ENCODE data around the gene C4orf54. TPM values are rescaled to one million over a fixed set of nuclear protein-coding genes. Genes with fewer than 3 reads are reported as not detected.
A peak's percentile ranks its signal among the peaks of the same experiment; 100 is the strongest.

The C4orf54 gene
- total RNA-seq, result 1 to 10 TPM in 2 of 4 donors, under 1 TPM in 2; 0.68 to 10.0 (median 1.4) TPM
- 2.2 TPM for polyA plus RNA-seq
- long read RNA-seq, donor 1, result 0 reads
- long read RNA-seq, donor 2, result 0 reads
- long read RNA-seq, donor 3, partial matches to known transcripts, result 0 of 2 reads
- long read RNA-seq, donor 3, other reads (novel, unspliced or antisense), result 2 of 2 reads
- long read RNA-seq, donor 4, result 0 reads

DNA sequence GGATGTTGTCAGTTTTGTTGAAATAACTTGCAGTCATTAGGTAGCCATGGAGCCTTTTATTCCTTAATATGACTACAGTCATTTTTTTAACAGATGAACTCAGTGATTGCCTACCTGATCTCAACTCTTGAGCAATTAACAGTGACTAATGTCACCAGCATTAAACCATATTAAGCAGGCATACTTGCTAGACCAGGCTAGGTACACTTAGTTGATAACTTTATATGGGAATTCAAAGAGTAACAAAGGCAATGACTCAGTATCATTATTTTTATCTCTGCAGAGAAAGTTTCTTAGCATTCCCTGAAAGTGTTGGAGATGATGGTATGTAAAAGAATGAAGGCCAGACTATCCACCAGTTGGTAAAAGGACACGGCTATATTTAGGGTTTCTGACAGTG lies at the start of gene C4orf54:
C4orf54 (minus strand) TSS at position 31 of the 400 bp plus-strand sequence. CDS start 3,180 bp downstream, outside the sequence.
- peaks cover 3% of the 10 kb centered on the region for H3K4me1 ChIP-seq (ENCODE audit: control insufficient read depth, insufficient read depth, low read length)
- intact Hi-C loops (cut with DNase I), result no loop called here
- no peak within 1 kb of the TSS for H3K4me3 ChIP-seq (ENCODE audit: low read length)
- DNase-seq, result no peak
- H3K27ac ChIP-seq (ENCODE audit: low read length), result peak within 1 kb of the TSS; percentile 84
- 58% methylated on average over 1 of the region's 1 CpG for WGBS
- ATAC-seq, result peak in 1 of 2 donors; percentile 38
- no peaks in the 10 kb centered on the region for H3K9me3 ChIP-seq (ENCODE audit: control insufficient read depth, low read length)
- H3K27me3 ChIP-seq (ENCODE audit: control insufficient read depth, insufficient read depth), result no peaks in the 10 kb centered on the region

DNA sequence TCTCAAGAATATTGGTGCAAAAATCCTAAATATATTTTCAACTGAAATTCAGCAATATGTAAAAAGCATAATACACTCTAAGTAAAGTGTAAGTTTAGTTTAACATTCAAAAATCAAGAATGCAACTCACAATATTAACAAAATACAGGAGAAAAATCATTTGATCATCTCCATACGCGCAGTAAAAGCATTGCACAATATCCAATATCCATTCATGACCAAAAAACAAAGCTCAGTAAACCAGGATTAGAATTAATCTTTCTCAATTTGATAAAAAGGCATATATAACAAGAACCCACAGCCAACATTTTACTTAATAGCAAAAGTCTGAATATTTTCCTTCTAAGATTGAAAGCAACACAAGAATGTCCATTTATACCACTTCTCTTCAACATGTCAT lies 48.3 kb upstream of the C4orf54 start:
- no peak overlapping the region for H3K27ac ChIP-seq (ENCODE audit: low read length)
- ATAC-seq (no peak), DNase-seq (no peak)
- 99% methylated on average over 2 of the region's 2 CpGs for WGBS
- no peaks in the 10 kb centered on the region for H3K27me3 ChIP-seq (ENCODE audit: control insufficient read depth, insufficient read depth)
- no peaks in the 10 kb centered on the region for H3K9me3 ChIP-seq (ENCODE audit: control insufficient read depth, low read length)
- no peak overlapping the region for H3K4me3 ChIP-seq (ENCODE audit: low read length)
- H3K4me1 ChIP-seq (ENCODE audit: control insufficient read depth, insufficient read depth, low read length), result no peaks in the 10 kb centered on the region
- intact Hi-C loops (cut with DNase I), result no loop called here

DNA sequence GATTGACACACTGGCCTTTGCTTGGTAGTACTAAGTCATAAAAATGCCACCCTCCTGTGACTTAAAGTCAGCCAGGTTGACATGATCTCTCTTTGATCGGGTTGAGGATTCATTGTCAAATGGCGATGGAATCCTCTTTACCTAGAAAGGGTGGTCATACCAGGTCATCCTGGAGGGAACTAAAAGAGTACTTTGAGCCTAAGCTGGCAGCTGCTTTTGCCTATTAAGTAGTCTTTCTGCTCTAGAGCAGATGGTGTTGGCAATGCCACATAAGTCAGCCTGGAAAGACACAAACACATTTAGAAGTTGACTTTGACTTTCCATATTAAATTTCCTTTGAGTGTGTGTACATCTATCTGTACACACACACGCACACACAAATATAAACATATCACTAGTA lies 39.2 kb upstream of the C4orf54 start:
- H3K27ac ChIP-seq (ENCODE audit: low read length), result no peak overlapping the region
- WGBS, result 90% methylated on average over 3 of the region's 3 CpGs
- H3K4me3 ChIP-seq (ENCODE audit: low read length), result no peak overlapping the region
- ATAC-seq (no peak), DNase-seq (no peak)
- H3K9me3 ChIP-seq (ENCODE audit: control insufficient read depth, low read length), result no peaks in the 10 kb centered on the region
- intact Hi-C loops (cut with DNase I), result no loop called here
- no peaks in the 10 kb centered on the region for H3K27me3 ChIP-seq (ENCODE audit: control insufficient read depth, insufficient read depth)
- H3K4me1 ChIP-seq (ENCODE audit: control insufficient read depth, insufficient read depth, low read length), result no peaks in the 10 kb centered on the region

DNA sequence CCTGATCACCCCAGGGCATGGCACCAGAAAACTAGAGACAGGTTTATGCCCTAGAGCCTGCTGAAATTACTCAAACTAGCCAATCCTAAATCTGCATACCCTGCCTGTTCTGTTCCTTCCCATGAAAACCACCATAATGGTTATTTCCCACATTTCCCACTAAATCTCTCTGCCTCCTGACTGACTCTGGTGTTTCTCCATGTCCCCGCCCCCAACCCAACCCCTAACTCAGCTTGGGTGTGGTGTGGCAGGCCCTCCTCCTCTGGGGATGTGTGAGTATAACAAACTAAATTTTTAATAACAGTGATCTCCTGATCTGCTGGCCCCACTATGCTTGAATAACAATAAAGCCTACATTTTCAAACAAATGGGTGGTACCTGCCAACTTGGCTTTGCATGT lies 35.5 kb upstream of the C4orf54 start:
- WGBS, result 74% methylated on average over 1 of the region's 1 CpG
- intact Hi-C loops (cut with DNase I), result no loop called here
- no peaks in the 10 kb centered on the region for H3K4me1 ChIP-seq (ENCODE audit: control insufficient read depth, insufficient read depth, low read length)
- ATAC-seq (no peak), DNase-seq (no peak)
- H3K27ac ChIP-seq (ENCODE audit: low read length), result no peak overlapping the region
- H3K27me3 ChIP-seq (ENCODE audit: control insufficient read depth, insufficient read depth), result no peaks in the 10 kb centered on the region
- H3K9me3 ChIP-seq (ENCODE audit: control insufficient read depth, low read length), result no peaks in the 10 kb centered on the region
- H3K4me3 ChIP-seq (ENCODE audit: low read length), result no peak overlapping the region

DNA sequence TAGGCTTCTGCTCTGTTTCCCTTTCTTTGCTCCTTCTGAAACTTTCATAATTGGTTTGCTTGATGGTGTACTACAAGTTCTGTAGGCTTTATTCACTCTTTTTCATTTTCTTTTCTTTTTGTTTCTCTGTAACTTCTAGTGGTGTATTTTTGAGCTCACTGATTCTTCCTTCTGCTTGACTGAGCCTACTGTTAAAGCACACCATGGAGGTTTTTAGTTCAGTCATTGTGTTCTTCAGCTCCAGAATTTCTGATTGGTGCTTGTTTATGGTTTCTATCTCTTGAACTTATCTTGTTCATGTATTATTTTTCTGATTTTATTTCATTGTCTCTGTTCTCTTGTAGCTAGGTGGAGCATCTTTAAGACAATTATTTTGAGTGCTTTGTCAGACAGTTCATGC lies 33.4 kb upstream of the C4orf54 start:
- no peak overlapping the region for H3K4me3 ChIP-seq (ENCODE audit: low read length)
- peaks cover 1% of the 10 kb centered on the region for H3K4me1 ChIP-seq (ENCODE audit: control insufficient read depth, insufficient read depth, low read length)
- H3K9me3 ChIP-seq (ENCODE audit: control insufficient read depth, low read length), result no peaks in the 10 kb centered on the region
- no peak overlapping the region for H3K27ac ChIP-seq (ENCODE audit: low read length)
- H3K27me3 ChIP-seq (ENCODE audit: control insufficient read depth, insufficient read depth), result no peaks in the 10 kb centered on the region
- DNase-seq (no peak), ATAC-seq (no peak)
- intact Hi-C loops (cut with DNase I), result no loop called here

GRCh38 chr4:99690472-99690871 lies 32.8 kb upstream of the C4orf54 start:
- intact Hi-C loops (cut with DNase I), result no loop called here
- no peaks in the 10 kb centered on the region for H3K27me3 ChIP-seq (ENCODE audit: control insufficient read depth, insufficient read depth)
- no peaks in the 10 kb centered on the region for H3K9me3 ChIP-seq (ENCODE audit: control insufficient read depth, low read length)
- peaks cover 1% of the 10 kb centered on the region for H3K4me1 ChIP-seq (ENCODE audit: control insufficient read depth, insufficient read depth, low read length)
- ATAC-seq (no peak), DNase-seq (no peak)
- no peak overlapping the region for H3K4me3 ChIP-seq (ENCODE audit: low read length)
- no peak overlapping the region for H3K27ac ChIP-seq (ENCODE audit: low read length)

DNA sequence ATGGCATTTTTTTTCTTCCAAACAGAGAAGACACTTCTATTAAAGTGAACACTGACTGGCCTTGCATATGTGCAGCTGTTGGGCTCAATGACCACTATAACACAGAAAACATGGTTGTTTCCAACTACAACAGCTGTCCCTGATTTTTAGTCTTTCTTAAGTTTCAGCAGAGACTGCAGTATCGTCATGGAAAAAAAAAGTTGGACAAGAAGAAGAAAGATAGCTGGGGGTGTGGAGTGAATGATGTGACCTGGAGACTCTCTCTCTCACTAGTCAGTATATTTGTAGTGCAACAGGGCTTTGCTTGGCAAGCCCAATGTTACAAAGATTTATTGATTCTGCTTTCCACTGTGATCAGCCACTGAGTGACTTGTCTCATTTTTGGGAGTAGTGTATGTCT lies 29.5 kb upstream of the C4orf54 start:
- Histone ChIP-seq H3K4me3 (ENCODE audit: low read length) (no peak overlapping the region), H3K27me3 (ENCODE audit: control insufficient read depth, insufficient read depth) (no peaks in the 10 kb centered on the region), H3K27ac (ENCODE audit: low read length) (no peak overlapping the region), H3K4me1 (ENCODE audit: control insufficient read depth, insufficient read depth, low read length) (peaks cover 1% of the 10 kb centered on the region), H3K9me3 (ENCODE audit: control insufficient read depth, low read length) (no peaks in the 10 kb centered on the region)
- intact Hi-C loops (cut with DNase I), result no loop called here
- WGBS, result 26% methylated on average over 1 of the region's 1 CpG
- ATAC-seq, result peak; percentile 41 to 76
- no peak for DNase-seq

GRCh38 chr4:99685234-99685633 lies 27.6 kb upstream of the C4orf54 start:
- intact Hi-C loops (cut with DNase I), result no loop called here
- no peaks in the 10 kb centered on the region for H3K27me3 ChIP-seq (ENCODE audit: control insufficient read depth, insufficient read depth)
- H3K4me3 ChIP-seq (ENCODE audit: low read length), result no peak overlapping the region
- H3K9me3 ChIP-seq (ENCODE audit: control insufficient read depth, low read length), result no peaks in the 10 kb centered on the region
- no peak overlapping the region for H3K27ac ChIP-seq (ENCODE audit: low read length)
- WGBS, result 89% methylated on average over 2 of the region's 2 CpGs
- peaks cover 1% of the 10 kb centered on the region for H3K4me1 ChIP-seq (ENCODE audit: control insufficient read depth, insufficient read depth, low read length)
- ATAC-seq (no peak), DNase-seq (no peak)

DNA sequence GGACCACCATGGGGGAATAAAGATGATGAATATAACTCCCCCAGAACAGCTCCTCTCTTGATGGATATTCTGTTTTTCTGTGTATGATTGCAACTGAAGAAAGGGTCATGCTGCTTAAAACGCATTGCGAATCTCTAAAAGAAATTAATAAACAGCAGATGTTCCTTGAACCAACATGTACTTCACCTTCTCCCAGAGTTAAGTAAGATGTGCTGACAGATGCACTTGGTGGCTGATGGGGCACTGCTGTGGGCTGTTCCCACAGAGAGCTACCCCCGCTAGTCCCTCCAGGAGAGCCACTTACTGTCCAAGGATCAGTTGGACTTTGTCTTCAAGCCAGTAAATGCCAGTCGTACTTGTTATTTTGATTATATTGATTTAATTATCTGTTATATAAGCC lies 26.3 kb upstream of the C4orf54 start:
- H3K27ac ChIP-seq (ENCODE audit: low read length), result no peak overlapping the region
- no peaks in the 10 kb centered on the region for H3K9me3 ChIP-seq (ENCODE audit: control insufficient read depth, low read length)
- DNase-seq, result no peak
- no peak for ATAC-seq
- WGBS, result 34% methylated on average over 4 of the region's 4 CpGs
- peaks cover 1% of the 10 kb centered on the region for H3K4me1 ChIP-seq (ENCODE audit: control insufficient read depth, insufficient read depth, low read length)
- no peaks in the 10 kb centered on the region for H3K27me3 ChIP-seq (ENCODE audit: control insufficient read depth, insufficient read depth)
- intact Hi-C loops (cut with DNase I), result no loop called here
- no peak overlapping the region for H3K4me3 ChIP-seq (ENCODE audit: low read length)

DNA sequence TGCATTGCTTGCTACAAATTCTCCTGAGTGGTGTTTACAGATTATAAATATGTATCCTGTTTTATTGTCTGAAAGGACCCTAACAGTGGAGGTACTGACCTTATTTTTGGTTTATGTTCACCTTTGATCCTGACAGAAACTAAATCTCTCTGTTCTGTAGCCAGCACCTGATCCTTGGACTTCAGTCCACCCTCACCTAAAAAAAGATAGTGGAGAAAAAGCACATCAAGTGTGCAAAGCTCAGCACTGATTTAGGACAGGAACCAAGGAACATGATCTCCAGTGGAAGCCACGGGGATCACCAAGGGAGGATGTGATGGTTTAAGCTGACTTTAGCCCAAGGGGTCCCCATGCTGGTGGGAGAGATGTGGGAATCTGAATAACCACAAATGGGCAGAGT lies 22.3 kb upstream of the C4orf54 start:
- Histone ChIP-seq H3K27me3 (ENCODE audit: control insufficient read depth, insufficient read depth) (no peaks in the 10 kb centered on the region), H3K9me3 (ENCODE audit: control insufficient read depth, low read length) (no peaks in the 10 kb centered on the region), H3K4me3 (ENCODE audit: low read length) (no peak overlapping the region), H3K27ac (ENCODE audit: low read length) (peak overlapping the region; percentile 72), H3K4me1 (ENCODE audit: control insufficient read depth, insufficient read depth, low read length) (no peaks in the 10 kb centered on the region)
- intact Hi-C loops (cut with DNase I), result loop anchor here in 1 of 4 donors (10.0 kb wide), 1 partner anchor 45 kb away; no protein-coding TSS in a partner anchor
- no peak for ATAC-seq
- no peak for DNase-seq
- WGBS, result 53% methylated on average over 1 of the region's 1 CpG

- ATAC-seq, result peak; percentile 92 to 97
- intact Hi-C loops (cut with DNase I), result loop anchor here in 1 of 4 donors (10.0 kb wide), 1 partner anchor 46 kb away; no protein-coding TSS in a partner anchor
Observed at GRCh38 chr4:99679204-99679603, 21.6 kb upstream of the C4orf54 start.

GRCh38 chr4:99677161-99677560 lies 19.5 kb upstream of the C4orf54 start:
- no peaks in the 10 kb centered on the region for H3K4me1 ChIP-seq (ENCODE audit: control insufficient read depth, insufficient read depth, low read length)
- DNase-seq, result no peak
- no peak overlapping the region for H3K4me3 ChIP-seq (ENCODE audit: low read length)
- intact Hi-C loops (cut with DNase I), result loop anchor here in 1 of 4 donors (10.0 kb wide), 1 partner anchor 48 kb away; no protein-coding TSS in a partner anchor
- no peaks in the 10 kb centered on the region for H3K9me3 ChIP-seq (ENCODE audit: control insufficient read depth, low read length)
- no peak overlapping the region for H3K27ac ChIP-seq (ENCODE audit: low read length)
- H3K27me3 ChIP-seq (ENCODE audit: control insufficient read depth, insufficient read depth), result no peaks in the 10 kb centered on the region
- WGBS, result 90% methylated on average over 1 of the region's 1 CpG
- ATAC-seq, result no peak

More at GRCh38 chr4:99679204-99679603, 21.6 kb upstream of the C4orf54 start:
- Histone ChIP-seq H3K4me1 (ENCODE audit: control insufficient read depth, insufficient read depth, low read length) (no peaks in the 10 kb centered on the region), H3K4me3 (ENCODE audit: low read length) (no peak overlapping the region), H3K27ac (ENCODE audit: low read length) (peak overlapping the region; percentile 72), H3K9me3 (ENCODE audit: control insufficient read depth, low read length) (no peaks in the 10 kb centered on the region), H3K27me3 (ENCODE audit: control insufficient read depth, insufficient read depth) (no peaks in the 10 kb centered on the region)
- peak; percentile 46 to 80 (median 78) for DNase-seq
- WGBS, result 15% methylated on average over 4 of the region's 4 CpGs

All from right cardiac atrium (tissue), 5 donors.